NCI-H345 treated with DMSO at 0.1 percent for 48 hours (cell line): Measurements from ENCODE around the gene TRIM39.
"Not testable (repeated sequence)": the region's sequence is repeated elsewhere in the genome, so short reads cannot be mapped to it uniquely, and the experiment has no call there.

Source experiments
- DNase-seq: peaks from one replicate; lab custom pipeline; 2025; ENCODE audit not compliant: unreplicated experiment; lab: John Stamatoyannopoulos, UW

Gene TRIM39

DNA sequence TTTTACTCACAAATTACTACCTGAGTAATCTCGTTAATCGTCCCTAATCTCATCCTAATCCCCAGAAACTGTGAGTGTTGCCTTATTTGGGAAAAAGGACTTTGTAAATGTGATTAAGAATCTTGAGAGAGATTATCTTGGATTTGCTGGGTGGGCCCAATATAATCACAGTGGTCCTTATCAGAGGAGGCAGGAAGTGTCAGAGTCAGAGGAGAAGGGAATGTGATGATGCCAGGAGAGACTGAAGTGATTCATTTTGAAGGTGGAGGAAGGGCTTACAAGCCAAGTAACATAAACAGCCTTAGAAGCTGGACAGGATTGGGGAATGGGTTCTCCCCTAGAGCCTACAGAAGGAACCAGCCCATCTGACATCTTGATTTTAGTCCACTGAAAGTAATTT, 34.9 kb downstream of the TRIM39 start:
- DNase-seq, result no peak

DNA sequence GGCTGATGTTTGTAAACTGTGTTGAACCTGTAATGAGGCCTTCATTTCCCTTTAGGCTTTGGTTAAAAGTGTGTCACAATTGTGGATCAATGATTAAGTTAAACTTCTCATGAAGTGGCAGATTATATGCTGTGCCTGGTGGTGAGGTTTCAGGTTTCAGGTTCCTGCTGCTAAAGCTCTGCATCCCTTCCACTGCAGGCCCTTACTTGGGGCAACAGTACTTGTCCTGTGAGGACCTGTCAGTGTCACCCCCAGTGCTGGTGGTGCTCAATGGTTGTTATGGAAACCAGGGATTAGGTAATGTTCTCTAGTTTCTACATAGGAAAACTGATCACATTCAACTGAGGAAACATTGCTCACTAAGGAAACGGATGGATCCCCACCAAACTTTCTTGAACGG, 36.7 kb downstream of the TRIM39 start:
- no peak for DNase-seq

DNA sequence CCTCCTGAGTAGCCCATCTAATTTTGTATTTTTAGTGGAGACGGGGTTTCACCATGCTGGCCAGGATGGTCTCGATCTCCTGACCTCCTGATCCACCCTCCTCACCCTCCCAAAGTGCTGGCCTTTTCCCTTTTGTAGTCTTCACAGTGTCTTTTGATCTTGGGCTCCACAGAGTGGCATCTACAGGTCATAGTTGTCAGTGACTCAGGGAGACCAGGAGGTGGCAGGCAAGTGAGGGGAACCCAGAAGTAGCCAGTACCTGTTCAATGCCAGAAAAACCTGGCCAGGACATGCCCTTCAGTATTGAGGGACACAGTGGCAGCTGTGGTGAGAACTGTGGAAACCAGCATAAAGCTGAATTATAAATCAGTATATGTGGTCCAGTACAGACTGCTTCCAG, 37.9 kb downstream of the TRIM39 start:
- no peak for DNase-seq

DNA sequence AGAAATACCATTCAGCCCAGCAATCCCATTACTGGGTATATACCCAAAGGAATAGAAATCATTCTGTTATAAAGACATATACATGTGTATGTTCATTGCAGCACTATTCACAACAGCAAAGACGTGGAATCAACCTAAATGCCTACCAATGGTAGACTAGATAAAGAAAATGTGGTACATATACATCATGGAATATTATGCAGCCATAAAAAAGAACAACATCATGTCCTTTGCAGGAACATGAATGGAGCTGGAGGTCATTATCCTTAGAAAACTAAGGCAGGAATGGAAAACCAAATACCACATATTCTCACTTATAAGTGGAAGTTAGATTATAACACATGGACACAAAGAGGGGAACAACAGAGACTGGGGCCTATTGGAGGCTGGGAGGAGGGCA, 42.6 kb downstream of the TRIM39 start:
- not testable (repeated sequence) for DNase-seq

DNA sequence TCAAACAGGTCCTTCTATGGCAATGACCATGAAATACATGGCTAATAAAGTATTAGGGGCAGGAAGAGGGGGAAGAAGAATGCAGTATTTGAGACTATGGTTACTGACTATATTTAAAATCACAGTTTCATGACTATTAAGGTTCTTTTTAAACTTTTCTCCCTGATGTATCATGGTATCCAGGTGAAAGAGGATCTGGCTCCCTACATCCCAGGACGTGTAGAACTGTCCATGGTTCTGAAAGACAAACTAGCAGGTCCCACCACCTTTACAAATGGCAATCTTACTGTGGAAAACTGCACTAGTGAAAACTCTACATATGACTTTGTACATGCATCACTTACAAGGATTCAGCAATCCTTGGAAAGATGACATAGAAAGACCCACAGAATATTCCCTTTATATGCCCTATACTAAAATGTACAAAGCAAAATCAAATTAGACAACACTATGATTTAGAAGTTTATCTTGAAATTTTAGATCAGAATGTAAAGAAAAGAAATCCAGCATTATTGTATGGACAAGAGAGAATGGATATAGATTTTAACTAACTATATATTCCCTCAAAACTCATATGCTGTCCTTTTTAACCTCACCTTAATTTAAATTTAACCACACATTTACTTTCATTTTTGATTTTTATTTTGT, 51.7 kb downstream of the TRIM39 start:
- DNase-seq, result no peak

DNA sequence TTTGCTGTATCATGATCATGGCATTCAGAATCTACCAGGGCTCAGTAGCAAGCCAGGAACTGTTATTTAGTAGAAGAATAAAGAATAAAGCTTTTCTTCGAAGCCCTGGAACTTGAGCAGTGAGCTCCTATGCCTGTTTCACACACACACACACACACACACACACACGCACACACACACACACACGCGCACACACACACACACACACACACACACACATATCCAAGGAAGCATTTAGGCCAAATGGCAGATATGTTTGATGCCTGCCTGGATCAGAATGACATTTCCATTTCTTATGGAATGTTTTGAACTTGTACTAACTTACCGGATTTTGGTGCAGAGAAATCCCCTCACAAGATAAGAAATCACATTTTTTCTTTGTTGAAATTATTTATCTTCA, 53.7 kb downstream of the TRIM39 start:
- DNase-seq, result no peak

DNA sequence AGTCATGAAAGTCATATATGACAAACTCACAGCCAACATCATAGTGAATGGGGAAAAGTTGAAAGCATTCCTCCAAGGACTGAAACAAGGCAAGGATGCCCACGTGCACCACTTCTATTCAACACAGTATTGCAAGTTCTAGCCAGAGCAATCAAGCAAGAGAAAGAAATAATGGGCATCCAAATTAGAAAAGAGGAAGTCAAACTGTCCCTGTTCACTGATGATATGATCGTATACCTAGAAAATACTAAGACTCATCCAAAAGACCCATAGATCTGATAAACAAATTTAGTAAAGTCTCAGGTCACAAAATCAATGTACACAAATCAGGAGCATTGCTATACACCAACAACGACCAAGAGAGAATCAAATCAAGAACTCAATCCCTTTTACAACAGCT, 59.4 kb downstream of the TRIM39 start:
- no peak for DNase-seq

DNA sequence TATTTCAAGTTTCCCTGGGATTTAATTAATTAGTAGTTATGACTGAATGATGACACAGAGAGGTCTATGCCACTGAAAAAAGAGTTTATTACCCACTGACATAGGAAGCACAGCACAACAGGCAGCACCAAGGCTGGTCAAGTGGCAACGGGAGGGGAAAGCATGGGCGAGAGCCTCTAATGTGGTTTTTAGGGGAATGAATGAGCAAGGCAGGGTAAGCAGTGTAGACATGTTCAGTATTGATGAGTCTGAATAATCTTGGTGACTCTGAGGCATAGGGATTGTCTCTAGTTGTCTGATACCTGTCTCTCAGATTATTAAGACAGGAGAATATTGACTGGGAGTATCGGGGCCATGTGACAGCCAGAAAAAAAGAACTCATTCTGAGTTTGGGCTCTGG, 64.5 kb downstream of the TRIM39 start:
- DNase-seq, result no peak
